Osteoblast (primary cell): ENCODE measurements around the gene C5AR1. TPM values are rescaled to one million over a fixed set of nuclear protein-coding genes. Genes with fewer than 3 reads are reported as not detected.

Experiments used
- DNase-seq: peaks from one replicate; pipeline ENCODE4 v3.0.0; 2011; ENCODE audit warnings: low spot score, mixed read lengths; ENCODE audit not compliant: insufficient read length; ENCODE audit errors: missing footprints
- H2AFZ ChIP-seq: 2 replicates; pipeline ENCODE4 v1.6.0; 2011; ENCODE audit warnings: mild to moderate bottlenecking, low read length
- H3K27ac ChIP-seq: 2 replicates; pipeline ENCODE4 v1.5.1; 2011; ENCODE audit warnings: mild to moderate bottlenecking, low read depth, low read length, moderate library complexity
- H3K27me3 ChIP-seq: 2 replicates; pipeline ENCODE4 v1.6.0; 2012; ENCODE audit warnings: mild to moderate bottlenecking, control low read depth, inconsistent platforms, low read length, moderate library complexity; ENCODE audit not compliant: insufficient read depth
- H3K36me3 ChIP-seq: 2 replicates; pipeline ENCODE4 v1.5.1; 2011; ENCODE audit warnings: mild to moderate bottlenecking, low read length, control low read depth, moderate library complexity; ENCODE audit not compliant: insufficient read depth
- H3K4me1 ChIP-seq: 2 replicates; pipeline ENCODE4 v1.5.1; 2011; ENCODE audit warnings: mild to moderate bottlenecking, low read length, control low read depth, moderate library complexity; ENCODE audit not compliant: insufficient read depth
- H3K4me2 ChIP-seq: 2 replicates; pipeline ENCODE4 v1.6.0; 2011; ENCODE audit warnings: mild to moderate bottlenecking, low read length; ENCODE audit not compliant: insufficient read depth
- H3K4me3 ChIP-seq: fragments of 200-600 bp; sonication (generic); 3 replicates; pipeline ENCODE4 v1.5.1; 2012; ENCODE audit warnings: mild to moderate bottlenecking, low read length, inconsistent platforms; ENCODE audit not compliant: insufficient read depth
- H3K79me2 ChIP-seq: 2 replicates; pipeline ENCODE4 v1.6.0; 2012; ENCODE audit warnings: mild to moderate bottlenecking, low read length, control low read depth, inconsistent platforms; ENCODE audit not compliant: insufficient read depth
- H3K9me3 ChIP-seq: 2 replicates; pipeline ENCODE4 v1.5.1; 2011; ENCODE audit warnings: low read depth, low read length, control low read depth
- H4K20me1 ChIP-seq: 2 replicates; pipeline ENCODE4 v1.6.0; 2012; ENCODE audit warnings: mild to moderate bottlenecking, low read length, control low read depth; ENCODE audit not compliant: insufficient read depth
- CTCF ChIP-seq: IDR thresholded peaks from 2 replicates; pipeline ENCODE4 v1.5.1; 2011; ENCODE audit warnings: mild to moderate bottlenecking, low read depth, low read length, moderate library complexity; ENCODE audit errors: extremely low read depth
- total RNA-seq: library from RNA; depleted of rRNA; stranded (reverse); fragments of >200 nt; gene quantifications from 2 replicates; pipeline ENCODE4 v1.2.3, GENCODE V29; 2012

Gene C5AR1
- total RNA-seq, 1 donor: 0.72 TPM

- Histone ChIP-seq H3K4me2 (no peak overlapping the region), H3K4me1 (no peaks in the 10 kb centered on the region), H2AFZ (no peak overlapping the region), H3K36me3 (no peaks in the 10 kb centered on the region), H3K27me3 (no peaks in the 10 kb centered on the region), H4K20me1 (no peaks in the 10 kb centered on the region), H3K27ac (no peak overlapping the region), H3K9me3 (no peaks in the 10 kb centered on the region), H3K4me3 (no peak overlapping the region), H3K79me2 (no peaks in the 10 kb centered on the region)
- DNase-seq: peak; percentile 77
- no peak for TF ChIP-seq CTCF
Measured at GRCh38 chr19:47321630-47322029, 12.0 kb downstream of the C5AR1 start.

DNA sequence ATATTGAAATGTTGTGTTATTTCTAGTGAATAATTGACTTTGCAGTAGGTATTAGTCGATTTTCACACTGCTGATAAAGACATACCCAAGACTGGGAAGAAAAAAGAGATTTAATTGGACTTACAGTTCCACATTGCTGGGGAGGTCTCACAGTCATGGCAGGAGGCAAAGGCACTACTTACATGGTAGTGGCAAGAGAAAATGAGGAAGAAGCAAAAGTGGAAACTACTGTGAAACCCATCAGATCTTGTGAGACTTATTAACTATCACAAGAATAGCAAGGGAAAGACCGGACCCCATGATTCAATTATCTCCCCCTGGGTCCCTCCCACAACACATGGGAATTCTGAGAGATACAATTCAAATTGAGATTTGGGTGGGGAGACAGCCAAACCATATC is 12.4 kb downstream of the C5AR1 start:
- Histone ChIP-seq H3K9me3 (no peaks in the 10 kb centered on the region), H2AFZ (no peak overlapping the region), H3K4me3 (no peak overlapping the region), H3K4me2 (no peak overlapping the region), H3K79me2 (no peaks in the 10 kb centered on the region), H3K27me3 (no peaks in the 10 kb centered on the region), H4K20me1 (no peaks in the 10 kb centered on the region), H3K36me3 (no peaks in the 10 kb centered on the region), H3K4me1 (no peaks in the 10 kb centered on the region), H3K27ac (no peak overlapping the region)
- DNase-seq: no peak
- no peak for TF ChIP-seq CTCF

GRCh38 chr19:47323409-47323808 is 13.7 kb downstream of the C5AR1 start:
- no peaks in the 10 kb centered on the region for H3K36me3 ChIP-seq
- no peaks in the 10 kb centered on the region for H3K4me1 ChIP-seq
- no peak for DNase-seq
- no peak for TF ChIP-seq CTCF
- no peak overlapping the region for H3K27ac ChIP-seq
- H4K20me1 ChIP-seq: no peaks in the 10 kb centered on the region
- no peak overlapping the region for H2AFZ ChIP-seq
- H3K4me3 ChIP-seq: no peak overlapping the region
- no peak overlapping the region for H3K4me2 ChIP-seq
- no peaks in the 10 kb centered on the region for H3K9me3 ChIP-seq
- H3K79me2 ChIP-seq: no peaks in the 10 kb centered on the region
- no peaks in the 10 kb centered on the region for H3K27me3 ChIP-seq

- no peak for TF ChIP-seq CTCF
- H2AFZ ChIP-seq: no peak overlapping the region
- no peak overlapping the region for H3K4me2 ChIP-seq
- H3K4me1 ChIP-seq: no peaks in the 10 kb centered on the region
- no peaks in the 10 kb centered on the region for H3K9me3 ChIP-seq
- H3K27ac ChIP-seq: no peak overlapping the region
- H3K79me2 ChIP-seq: no peaks in the 10 kb centered on the region
- no peak overlapping the region for H3K4me3 ChIP-seq
- no peaks in the 10 kb centered on the region for H3K36me3 ChIP-seq
- no peaks in the 10 kb centered on the region for H4K20me1 ChIP-seq
- no peaks in the 10 kb centered on the region for H3K27me3 ChIP-seq
- no peak for DNase-seq
Measured at GRCh38 chr19:47323872-47324271, 14.2 kb downstream of the C5AR1 start.
